ENCODE results near the gene UBE2D3.

Gene UBE2D3

GRCh38 chr4:102758241-102759160, 68.8 kb downstream of the UBE2D3 start:
- no peak for DNase-seq (ENCODE audit: low read depth in 1 of 2, low spot score in 1 of 2)

- no peak for DNase-seq (ENCODE audit: low read depth in 1 of 2, low spot score in 1 of 2)
Measured at GRCh38 chr4:102757681-102758080, 69.7 kb downstream of the UBE2D3 start.

GRCh38 chr4:102754044-102754443, 73.3 kb downstream of the UBE2D3 start:
- DNase-seq (ENCODE audit: low read depth in 1 of 2, low spot score in 1 of 2), result no peak

- no peak for DNase-seq (ENCODE audit: low read depth in 1 of 2, low spot score in 1 of 2)
Measured at GRCh38 chr4:102751941-102752340, 75.4 kb downstream of the UBE2D3 start.
